Pulmonary artery endothelial cell (primary cell): ENCODE measurements around the gene ARHGEF4. TPM values are rescaled to one million over a fixed set of nuclear protein-coding genes. Genes with fewer than 3 reads are reported as not detected.
A peak's percentile ranks its signal among the peaks of the same experiment; 100 is the strongest.
"Not testable (repeated sequence)": the region's sequence is repeated elsewhere in the genome, so short reads cannot be mapped to it uniquely, and the experiment has no call there.

Experiments used
- DNase-seq: peaks from one replicate; pipeline ENCODE4 v3.0.0-alpha.2; 2011; ENCODE audit warnings: low read depth, low spot score
- total RNA-seq: library from RNA; depleted of rRNA; stranded (reverse); fragments of >200 nt; gene quantifications from 2 replicates; pipeline ENCODE4 v1.2.3, GENCODE V29; 2014

The ARHGEF4 gene
- total RNA-seq, 1 donor from 2014 or later = not detected

- not testable (repeated sequence) for DNase-seq
Observed at GRCh38 chr2:131075578-131075977, 238.9 kb downstream of the ARHGEF4 start.

GRCh38 chr2:131076707-131077106 lies 240.0 kb downstream of the ARHGEF4 start:
- DNase-seq = no peak

GRCh38 chr2:131077182-131077846 lies 240.6 kb downstream of the ARHGEF4 start:
- DNase-seq = no peak

GRCh38 chr2:131077966-131078365 lies 241.3 kb downstream of the ARHGEF4 start:
- no peak for DNase-seq

- not testable (repeated sequence) for DNase-seq
Observed at GRCh38 chr2:131079931-131080330, 243.2 kb downstream of the ARHGEF4 start.

- DNase-seq = no peak
Observed at GRCh38 chr2:131081190-131081589, 244.5 kb downstream of the ARHGEF4 start.

GRCh38 chr2:131085646-131086045 lies 248.9 kb downstream of the ARHGEF4 start:
- DNase-seq = no peak

- DNase-seq = no peak
Observed at GRCh38 chr2:131092458-131093005, 255.8 kb downstream of the ARHGEF4 start.

DNA sequence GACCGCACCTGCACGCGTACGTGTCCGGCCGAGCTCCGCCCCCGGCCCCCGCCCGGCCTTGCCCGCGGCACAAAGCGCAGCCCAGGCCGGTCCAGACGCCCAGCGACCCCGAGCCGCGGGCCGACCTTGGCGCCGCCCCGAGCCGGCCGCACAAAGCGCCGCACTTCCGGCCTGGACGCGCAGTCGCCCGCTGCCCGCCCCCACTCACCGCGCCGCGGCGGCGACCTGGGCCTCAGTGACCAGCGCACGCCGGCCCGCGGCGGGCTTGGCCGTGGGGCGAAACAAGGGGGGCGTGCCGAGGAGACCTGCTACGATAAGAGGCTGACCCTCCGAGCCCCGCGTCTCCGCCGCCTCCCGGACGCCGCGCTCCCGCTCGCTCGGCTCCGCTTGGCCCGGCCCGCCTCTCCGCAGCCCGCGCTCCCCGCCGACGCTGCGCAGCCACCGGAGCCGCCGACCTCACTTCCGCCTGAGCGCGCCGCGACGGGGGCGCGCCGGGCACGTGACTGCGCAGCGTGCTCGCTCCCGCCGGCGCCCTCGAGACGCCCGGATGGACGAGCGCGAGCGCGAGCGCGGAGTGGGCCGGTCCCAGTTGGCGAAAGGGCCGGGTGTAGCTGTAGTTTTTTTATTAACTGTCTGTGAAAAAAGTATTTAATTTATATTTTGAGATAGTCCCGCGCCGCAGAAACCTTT lies 256.4 kb downstream of the ARHGEF4 start, which contains the start of gene FAM168B:
Gene FAM168B (minus strand): TSS at position 455 of the 690 bp plus-strand sequence. CDS start 10,814 bp downstream, outside the sequence.
- peak; percentile 57 for DNase-seq

DNA sequence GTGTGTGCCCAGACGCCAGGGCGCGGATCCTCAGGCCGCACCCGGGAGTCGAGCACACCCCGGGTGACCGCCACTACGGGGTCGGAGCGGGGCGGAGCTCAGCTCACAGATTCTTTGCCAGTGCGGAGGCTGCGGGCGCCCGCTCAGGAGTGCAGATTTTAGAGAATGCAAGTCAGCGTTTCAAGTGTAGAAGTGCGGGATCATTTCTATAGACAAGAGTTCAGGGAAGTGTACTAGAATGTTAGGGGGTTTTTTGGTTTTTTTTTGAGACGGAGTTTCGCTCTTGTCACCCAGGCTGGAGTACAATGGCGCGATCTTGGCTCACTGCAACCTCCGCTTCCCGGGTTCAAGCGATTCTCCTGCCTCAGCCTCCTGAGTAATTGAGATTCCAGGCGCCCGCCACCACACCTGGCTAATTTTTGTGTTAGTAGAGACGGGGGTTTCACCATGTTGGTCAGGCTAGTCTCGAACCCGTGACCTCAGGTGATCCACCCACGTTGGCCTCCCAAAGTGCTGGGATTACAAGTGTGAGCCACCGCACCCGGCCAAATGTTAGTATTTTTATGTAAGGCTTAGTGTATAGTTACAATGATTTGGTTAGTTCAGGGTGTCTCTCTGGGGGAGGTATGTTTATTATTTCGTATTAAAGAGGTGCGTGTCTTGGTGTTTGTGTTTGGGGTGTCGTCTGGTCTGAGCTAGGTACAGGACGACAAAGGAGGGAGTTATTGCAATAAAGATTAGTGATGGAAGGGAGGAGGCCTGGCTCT lies 257.2 kb downstream of the ARHGEF4 start:
- no peak for DNase-seq

DNA sequence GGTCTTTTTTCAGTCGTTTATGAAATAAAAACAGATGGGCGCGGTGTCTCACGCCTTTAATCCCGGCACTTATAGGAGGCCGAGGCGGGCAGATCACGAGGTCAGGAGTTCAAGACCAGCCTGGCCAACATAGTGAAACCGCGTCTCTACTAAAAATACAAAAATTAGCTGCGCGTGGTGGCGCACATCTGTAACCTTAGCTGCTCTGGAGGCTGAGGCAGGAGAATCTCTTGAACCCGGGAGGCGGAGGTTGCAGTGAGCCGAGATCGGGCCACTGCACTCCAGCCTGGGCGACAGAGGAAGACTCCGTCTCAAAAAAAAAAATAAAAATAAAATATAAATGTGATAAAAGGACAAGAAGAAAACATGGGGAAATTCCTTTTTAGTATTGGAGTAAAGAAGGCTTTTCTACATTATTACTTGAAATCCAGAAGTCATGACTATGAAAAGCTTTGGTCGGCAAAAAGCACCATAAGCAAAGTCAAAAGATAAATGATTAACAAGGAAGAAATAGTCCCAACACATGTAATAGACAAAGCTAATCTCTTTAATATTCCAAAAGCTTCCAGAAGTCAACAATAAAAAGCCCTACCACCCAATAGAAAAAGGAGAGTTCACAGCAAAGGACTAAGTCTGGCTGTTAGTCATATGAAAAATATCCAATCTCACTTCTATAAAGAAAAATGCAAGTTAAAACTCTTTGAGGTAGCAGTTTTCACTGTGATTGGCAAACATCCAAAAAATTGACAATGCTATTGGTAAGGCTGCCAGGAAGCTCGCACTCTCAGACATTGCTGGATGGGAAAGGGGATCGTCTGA lies 258.0 kb downstream of the ARHGEF4 start:
- DNase-seq = no peak

Other genes with a start within 250 kb of the ARHGEF4 start
- not detected in 2 replicates for gene CFC1, start 237.3 kb upstream of the ARHGEF4 start, total RNA-seq
- 0.04 and 0.07 TPM in 2 replicates for gene POTEJ, start 225.5 kb upstream of the ARHGEF4 start, total RNA-seq
- not detected in 2 replicates for gene GPR148, start 107.8 kb upstream of the ARHGEF4 start, total RNA-seq
- gene AMER3, start 81.4 kb upstream of the ARHGEF4 start, total RNA-seq = not detected in 2 replicates